NCI-H1105 (cell line): ENCODE results near the gene ZSCAN18.

ENCODE experiments used
- DNase-seq: peaks from one replicate; lab custom pipeline; 2025; lab: John Stamatoyannopoulos, UW

The ZSCAN18 gene

GRCh38 chr19:58086825-58087710 lies 11.0 kb downstream of the ZSCAN18 start:
- DNase-seq = no peak

DNA sequence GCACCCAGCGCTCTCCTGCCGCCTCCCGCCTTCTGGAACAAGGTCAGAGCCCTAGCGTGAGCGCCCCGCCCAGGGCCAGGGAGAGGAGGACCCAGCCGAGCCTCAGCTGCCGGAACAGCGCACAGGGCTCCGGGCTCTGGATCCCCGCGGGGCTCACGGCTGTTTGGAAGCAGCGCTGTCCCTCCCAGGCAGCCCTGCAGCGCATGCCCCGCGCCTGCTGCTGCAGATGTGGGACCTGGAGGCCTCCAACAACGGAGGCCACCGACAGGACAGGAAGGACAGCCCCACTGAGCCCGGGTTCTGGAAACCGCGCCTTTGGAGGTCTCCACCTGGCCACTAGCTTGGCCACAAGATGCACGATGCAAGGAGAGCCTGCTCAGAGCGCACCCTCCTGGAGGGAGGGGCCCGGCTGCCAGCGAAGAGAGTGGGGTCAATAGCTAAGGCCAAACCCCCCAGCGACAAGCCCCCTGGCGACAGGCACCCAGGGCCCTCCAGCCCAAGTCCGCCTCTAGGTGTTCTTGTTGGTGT lies 12.6 kb downstream of the ZSCAN18 start:
- DNase-seq = no peak

DNA sequence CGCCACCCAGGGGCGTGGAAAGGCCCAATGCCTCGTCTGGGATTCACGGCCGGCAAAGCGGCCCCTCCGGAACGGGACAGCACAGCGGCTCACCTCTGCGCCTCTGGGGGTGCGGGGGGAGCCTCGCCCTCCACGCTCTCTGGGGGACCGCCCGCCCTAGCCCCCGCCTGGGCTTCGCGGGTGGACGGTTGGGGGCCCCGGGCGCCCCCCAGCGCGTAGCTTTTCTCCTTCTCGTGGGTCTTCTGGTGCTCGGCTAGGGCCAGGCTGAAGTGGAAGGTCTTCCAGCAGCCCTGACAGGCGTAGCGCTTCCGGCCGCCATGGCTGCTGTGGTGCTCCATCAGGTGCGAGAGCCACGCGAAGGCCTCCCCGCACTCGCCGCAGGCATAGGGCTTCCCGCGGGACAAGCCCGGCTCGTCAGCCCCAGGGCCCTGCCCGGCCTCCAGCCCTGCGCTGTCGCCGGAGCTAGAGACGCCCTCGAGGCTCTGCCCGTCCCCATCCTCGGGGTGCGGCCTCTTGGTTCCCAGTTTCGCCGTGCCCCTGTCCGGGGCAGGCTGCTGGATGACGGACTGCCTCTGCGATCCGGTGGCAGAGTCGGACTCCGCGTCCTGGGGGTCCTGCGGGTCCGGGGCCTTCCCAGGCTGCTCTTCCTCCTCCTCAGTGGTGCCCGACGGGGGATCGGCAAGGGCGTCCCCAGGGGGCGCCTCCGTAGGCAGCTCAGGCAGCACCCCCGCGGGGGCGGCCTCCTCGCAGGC lies 13.3 kb downstream of the ZSCAN18 start:
- DNase-seq = no peak

DNA sequence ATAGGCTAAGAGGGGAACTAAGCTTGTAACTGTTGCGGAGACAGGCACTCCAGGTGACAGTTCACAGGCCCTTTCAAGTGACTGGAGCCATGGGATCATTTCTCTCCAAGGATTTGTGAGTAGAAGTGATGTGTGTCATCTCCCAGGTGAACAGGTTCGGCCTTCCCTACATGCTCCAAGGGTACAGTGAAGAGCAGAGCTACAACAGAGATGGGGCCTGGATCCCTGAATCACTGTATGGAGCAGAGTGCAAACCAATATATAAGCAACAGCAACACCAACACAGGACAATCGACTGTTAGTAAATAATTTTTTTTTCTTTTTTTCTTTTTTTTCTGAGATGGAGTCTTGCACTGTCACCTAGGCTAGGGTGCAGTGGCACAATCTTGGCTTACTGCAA lies 15.0 kb downstream of the ZSCAN18 start:
- no peak for DNase-seq

DNA sequence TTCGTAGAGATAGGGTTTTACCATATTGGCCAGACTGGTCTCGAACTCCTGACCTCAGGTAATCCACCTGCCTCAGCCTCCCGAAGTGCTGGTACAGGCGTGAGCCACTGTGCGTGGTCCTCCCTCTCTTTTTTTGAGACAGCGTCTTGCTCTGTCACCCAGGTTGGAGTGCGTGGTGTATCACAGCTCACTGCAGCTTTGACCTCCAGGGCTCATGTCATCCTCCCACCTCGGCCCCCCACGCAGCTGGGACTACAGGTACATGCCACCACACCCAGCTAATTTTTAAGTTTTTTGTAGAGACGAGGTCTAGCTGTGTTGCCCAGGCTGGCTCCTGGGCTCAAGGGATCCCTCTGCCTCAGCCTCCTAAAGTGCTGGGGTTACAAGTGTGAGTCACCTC lies 18.2 kb downstream of the ZSCAN18 start:
- no peak for DNase-seq

GRCh38 chr19:58067240-58067912 lies 30.7 kb downstream of the ZSCAN18 start:
- no peak for DNase-seq

- no peak for DNase-seq
Observed at GRCh38 chr19:58063712-58064111, 34.3 kb downstream of the ZSCAN18 start.

DNA sequence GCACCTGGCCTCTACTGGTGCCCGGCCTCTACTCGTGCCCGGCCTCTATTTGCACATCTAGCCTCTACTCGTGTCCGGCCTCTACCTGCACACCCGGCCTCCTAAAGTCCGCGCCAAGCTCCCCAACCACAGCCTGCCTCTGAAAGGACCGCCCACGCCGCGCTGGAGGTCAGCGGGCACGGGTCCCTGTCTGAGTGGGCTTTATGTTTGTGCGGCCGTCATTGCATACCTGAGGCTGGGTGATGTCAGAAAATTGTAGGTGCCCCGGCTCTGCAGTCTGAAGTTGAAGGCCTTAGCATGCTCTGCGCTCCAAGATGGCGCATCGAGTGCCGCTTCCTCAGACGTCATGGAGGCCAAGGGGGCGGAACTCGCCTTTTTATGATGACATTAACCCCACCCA lies 37.8 kb downstream of the ZSCAN18 start:
- DNase-seq = no peak

GRCh38 chr19:58059671-58060078 lies 38.4 kb downstream of the ZSCAN18 start:
- no peak for DNase-seq

DNA sequence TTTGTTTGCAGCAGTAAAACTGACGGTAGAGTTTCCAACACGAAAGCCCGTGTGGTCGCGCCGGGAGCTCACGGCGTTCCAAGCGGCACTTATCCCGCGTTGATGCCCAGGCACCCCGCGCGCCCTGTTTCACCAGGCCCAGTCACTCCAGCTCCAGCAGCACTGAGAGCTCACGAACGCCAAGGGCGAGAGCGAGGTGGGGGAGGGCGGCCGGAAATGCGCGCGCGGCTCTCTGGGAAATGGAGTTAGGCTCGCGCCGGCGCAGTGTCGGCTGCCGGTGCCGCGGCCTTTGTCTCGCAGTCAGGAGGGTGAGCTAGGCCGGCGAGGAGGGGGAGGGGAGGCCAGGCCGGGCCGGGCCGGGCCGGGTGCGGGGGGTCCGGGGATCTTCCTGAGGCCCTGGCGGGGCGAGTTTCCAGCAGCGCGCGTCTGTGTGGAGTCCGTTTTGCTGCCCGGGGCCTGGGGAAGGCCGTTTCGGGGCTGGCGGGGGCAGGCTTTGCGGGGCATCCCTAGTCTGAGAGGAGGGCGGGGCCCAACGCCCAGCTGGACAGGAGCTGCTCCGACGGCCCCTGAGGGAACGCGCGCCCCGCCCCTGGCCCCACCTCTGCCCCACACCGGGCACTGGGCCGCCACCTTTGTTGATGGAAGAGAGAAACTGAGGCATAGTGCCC lies 38.9 kb downstream of the ZSCAN18 start, which contains the start of gene ZNF135:
TSS of gene ZNF135 (plus strand) at position 280 of the 668 bp plus-strand sequence. CDS start 721 bp downstream, outside the sequence.
- DNase-seq = peak; percentile 18

GRCh38 chr19:58058467-58058866 lies 39.6 kb downstream of the ZSCAN18 start:
- DNase-seq = no peak

GRCh38 chr19:58056861-58057260 lies 41.2 kb downstream of the ZSCAN18 start:
- no peak for DNase-seq

- DNase-seq = no peak
Observed at GRCh38 chr19:58056261-58056660, 41.8 kb downstream of the ZSCAN18 start.

GRCh38 chr19:58054901-58055874 lies 42.8 kb downstream of the ZSCAN18 start:
- DNase-seq = no peak

- DNase-seq = no peak
Observed at GRCh38 chr19:58053480-58054156, 44.4 kb downstream of the ZSCAN18 start.

- no peak for DNase-seq
Observed at GRCh38 chr19:58052256-58052655, 45.8 kb downstream of the ZSCAN18 start.

DNA sequence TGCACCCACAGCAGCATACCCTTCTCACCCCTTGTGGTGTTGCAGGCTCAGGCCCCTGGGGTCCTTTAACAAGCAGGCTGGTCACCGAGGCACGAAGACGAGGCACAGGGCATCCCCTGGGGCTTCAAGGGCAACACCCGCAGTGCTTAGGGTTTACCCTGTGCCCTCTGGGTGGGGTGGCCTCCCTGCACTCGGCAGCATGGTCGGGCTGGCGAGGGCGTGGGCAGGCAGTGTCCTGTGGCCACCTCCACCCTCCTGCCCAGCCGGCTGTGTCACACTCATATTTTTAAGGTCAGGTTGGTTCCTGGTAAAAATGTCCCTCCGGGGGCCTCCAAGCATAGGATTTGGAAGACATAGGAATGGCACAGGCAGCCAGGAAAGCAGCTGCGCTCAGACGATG lies 50.4 kb downstream of the ZSCAN18 start:
- DNase-seq = no peak

DNA sequence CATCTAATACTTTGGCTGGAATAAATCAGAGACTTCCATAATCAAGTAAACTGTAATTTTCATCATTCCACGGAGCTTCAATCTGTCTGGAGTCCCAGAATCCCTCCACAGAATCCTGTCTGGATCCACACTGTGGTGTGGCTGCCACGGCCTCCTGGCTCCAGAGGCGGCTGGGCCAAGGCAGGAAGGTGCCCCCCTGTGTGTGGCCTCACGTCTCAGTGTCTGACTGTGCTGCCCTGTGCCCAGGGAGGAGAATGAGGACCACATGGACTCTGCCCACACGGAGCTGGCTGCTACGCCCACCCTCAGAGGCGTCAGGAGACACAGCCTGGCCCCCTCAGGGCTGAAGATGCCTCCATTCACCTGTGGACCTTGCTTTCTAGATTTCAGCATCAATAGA lies 51.2 kb downstream of the ZSCAN18 start:
- no peak for DNase-seq

DNA sequence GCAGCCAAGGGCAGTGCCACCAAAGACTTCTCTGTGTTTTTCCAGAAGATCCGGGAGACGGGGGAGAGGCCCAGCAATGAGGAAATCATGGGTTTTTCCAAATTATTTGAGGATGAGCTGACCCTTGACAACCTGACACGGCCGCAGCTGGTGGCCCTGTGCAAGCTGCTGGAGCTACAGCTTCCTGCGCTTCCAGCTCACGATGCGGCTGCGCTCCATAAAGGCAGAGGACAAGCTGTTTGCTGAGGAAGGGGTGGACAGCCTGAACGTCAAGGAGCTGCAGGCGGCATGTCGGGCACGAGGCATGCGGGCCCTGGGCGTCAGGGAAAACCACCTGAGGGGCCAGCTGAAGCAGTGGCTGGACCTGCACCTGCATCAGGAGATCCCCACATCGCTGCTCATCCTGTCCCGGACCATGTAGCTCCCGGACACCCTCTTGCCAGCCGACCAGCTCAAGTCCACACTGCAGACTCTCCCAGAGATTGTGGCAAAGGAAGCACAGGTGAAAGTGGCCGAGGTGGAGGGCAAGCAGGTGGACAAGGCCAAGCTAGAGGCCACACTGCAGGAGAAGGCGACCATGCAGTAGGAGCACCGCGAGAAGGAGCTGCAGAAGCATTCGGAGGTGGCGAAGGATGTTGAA lies 52.5 kb downstream of the ZSCAN18 start:
- DNase-seq = no peak
